Neural crest cell (in vitro differentiated cells): Measurements from ENCODE around the gene URI1. TPM values are rescaled to one million over a fixed set of nuclear protein-coding genes. Genes with fewer than 3 reads are reported as not detected.

Experiments used
- DNase-seq: peaks from one replicate; pipeline ENCODE4 v3.0.0; 2021; ENCODE audit warnings: low read depth, mixed read lengths, low spot score
- H3K27ac Mint-ChIP-seq: one replicate; pipeline ENCODE4 v1.8.0; 2021; ENCODE audit warnings: mild to moderate bottlenecking, mixed read lengths; ENCODE audit not compliant: unreplicated experiment
- H3K27me3 Mint-ChIP-seq: 2 replicates; pipeline ENCODE4 v1.8.0; 2021; ENCODE audit warnings: low read depth, mild to moderate bottlenecking, mixed read lengths
- H3K36me3 Mint-ChIP-seq: 2 replicates; pipeline ENCODE4 v1.8.0; 2021; ENCODE audit warnings: low read depth, mild to moderate bottlenecking, mixed read lengths
- H3K4me1 Mint-ChIP-seq: 2 replicates; pipeline ENCODE4 v1.8.0; 2021; ENCODE audit warnings: mixed read lengths
- H3K4me3 Mint-ChIP-seq: one replicate; pipeline ENCODE4 v1.8.0; 2021; ENCODE audit warnings: mild to moderate bottlenecking, mixed read lengths
- H3K9me3 Mint-ChIP-seq: 2 replicates; pipeline ENCODE4 v1.8.0; 2021; ENCODE audit warnings: mixed read lengths
- total RNA-seq: library from RNA; stranded (reverse); gene quantifications from 2 replicates; pipeline ENCODE4 v1.2.1, GENCODE V29; 2021
- TF ChIP-seq, protein P1 (sequence below): fragments of 200-600 bp; sonication (generic); conservative IDR thresholded peaks from 2 replicates; pipeline ENCODE4 v1.5.0; 2021; ENCODE audit warnings: antibody characterized with exemption, mild to moderate bottlenecking

Gene URI1
- total RNA-seq, 1 donor from 2014 or later, result 58.6 TPM

DNA sequence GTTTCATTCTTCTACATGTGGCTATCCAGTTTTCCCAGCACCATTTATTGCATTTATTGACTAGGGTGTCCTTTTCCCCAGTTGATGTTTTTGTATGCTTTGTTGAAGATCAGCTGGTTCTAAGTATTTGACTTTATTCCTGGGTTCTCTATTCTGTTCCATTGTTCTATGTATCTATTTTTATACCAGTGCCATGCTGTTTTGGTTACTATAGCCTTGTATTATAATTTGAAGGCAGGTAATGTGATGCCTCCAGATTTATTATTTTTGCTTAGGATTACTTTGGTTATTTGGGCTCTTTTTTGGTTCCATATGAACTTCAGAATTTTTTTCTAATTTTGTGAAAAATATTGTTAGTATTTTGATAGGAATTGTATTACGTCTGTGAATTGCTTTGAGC lies 80.6 kb downstream of the URI1 start:
- H3K27ac Mint-ChIP-seq, result no peak overlapping the region
- no peaks in the 10 kb centered on the region for H3K4me1 Mint-ChIP-seq
- DNase-seq, result no peak

DNA sequence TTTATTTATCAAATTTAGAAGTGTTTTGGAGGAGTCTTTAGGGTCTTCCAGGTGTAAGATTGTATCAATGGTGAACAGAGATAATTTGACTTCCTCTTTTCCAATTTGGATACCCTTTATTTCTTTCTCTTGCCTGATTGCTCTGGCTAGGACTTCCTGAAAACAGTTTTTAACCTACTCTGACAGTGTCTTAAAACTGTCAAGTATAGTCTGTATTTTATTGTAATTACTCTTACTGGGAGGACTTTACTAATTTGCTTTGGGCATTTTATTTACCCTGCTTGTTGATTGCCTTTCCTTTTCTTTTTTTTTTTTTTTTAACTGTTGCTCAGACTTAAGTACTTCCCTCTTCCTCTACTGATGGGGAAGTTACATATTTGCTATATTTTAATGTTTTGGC lies 81.3 kb downstream of the URI1 start:
- DNase-seq, result no peak
- no peaks in the 10 kb centered on the region for H3K27me3 Mint-ChIP-seq
- H3K9me3 Mint-ChIP-seq, result peaks cover 16% of the 10 kb centered on the region
- H3K4me3 Mint-ChIP-seq, result no peak overlapping the region
- TF ChIP-seq, protein P1, sequence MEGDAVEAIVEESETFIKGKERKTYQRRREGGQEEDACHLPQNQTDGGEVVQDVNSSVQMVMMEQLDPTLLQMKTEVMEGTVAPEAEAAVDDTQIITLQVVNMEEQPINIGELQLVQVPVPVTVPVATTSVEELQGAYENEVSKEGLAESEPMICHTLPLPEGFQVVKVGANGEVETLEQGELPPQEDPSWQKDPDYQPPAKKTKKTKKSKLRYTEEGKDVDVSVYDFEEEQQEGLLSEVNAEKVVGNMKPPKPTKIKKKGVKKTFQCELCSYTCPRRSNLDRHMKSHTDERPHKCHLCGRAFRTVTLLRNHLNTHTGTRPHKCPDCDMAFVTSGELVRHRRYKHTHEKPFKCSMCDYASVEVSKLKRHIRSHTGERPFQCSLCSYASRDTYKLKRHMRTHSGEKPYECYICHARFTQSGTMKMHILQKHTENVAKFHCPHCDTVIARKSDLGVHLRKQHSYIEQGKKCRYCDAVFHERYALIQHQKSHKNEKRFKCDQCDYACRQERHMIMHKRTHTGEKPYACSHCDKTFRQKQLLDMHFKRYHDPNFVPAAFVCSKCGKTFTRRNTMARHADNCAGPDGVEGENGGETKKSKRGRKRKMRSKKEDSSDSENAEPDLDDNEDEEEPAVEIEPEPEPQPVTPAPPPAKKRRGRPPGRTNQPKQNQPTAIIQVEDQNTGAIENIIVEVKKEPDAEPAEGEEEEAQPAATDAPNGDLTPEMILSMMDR, result no peak
- H3K36me3 Mint-ChIP-seq, result peaks cover 42% of the 10 kb centered on the region
- H3K4me1 Mint-ChIP-seq, result peaks cover 4% of the 10 kb centered on the region
- no peak overlapping the region for H3K27ac Mint-ChIP-seq

More for the DNA sequence above, 80.6 kb downstream of the URI1 start:
- TF ChIP-seq, protein P1, result no peak
- H3K9me3 Mint-ChIP-seq, result peaks cover 16% of the 10 kb centered on the region
- H3K27me3 Mint-ChIP-seq, result no peaks in the 10 kb centered on the region
- H3K36me3 Mint-ChIP-seq, result peaks cover 44% of the 10 kb centered on the region
- H3K4me3 Mint-ChIP-seq, result no peak overlapping the region

DNA sequence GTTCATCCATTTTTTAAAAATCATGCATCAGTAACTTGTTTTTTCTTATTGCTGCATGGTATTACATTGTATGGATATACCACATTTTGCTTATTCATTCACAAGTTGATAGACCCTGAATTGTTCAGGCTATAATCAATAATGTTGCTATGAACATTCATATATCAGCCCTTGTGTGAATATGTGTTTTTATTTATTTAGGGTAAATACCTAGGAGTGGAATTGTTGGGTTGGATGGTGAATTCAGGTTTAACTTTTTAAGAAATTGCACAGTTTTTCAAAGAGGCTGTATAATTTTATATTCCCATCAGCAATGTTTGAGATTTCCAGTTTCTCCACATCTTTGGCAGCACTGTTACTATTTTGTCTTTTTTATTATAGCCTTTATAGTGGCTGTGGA lies 82.1 kb downstream of the URI1 start:
- TF ChIP-seq, protein P1, result no peak
- Mint-ChIP-seq H3K27ac (no peak overlapping the region), H3K36me3 (peaks cover 44% of the 10 kb centered on the region)

DNA sequence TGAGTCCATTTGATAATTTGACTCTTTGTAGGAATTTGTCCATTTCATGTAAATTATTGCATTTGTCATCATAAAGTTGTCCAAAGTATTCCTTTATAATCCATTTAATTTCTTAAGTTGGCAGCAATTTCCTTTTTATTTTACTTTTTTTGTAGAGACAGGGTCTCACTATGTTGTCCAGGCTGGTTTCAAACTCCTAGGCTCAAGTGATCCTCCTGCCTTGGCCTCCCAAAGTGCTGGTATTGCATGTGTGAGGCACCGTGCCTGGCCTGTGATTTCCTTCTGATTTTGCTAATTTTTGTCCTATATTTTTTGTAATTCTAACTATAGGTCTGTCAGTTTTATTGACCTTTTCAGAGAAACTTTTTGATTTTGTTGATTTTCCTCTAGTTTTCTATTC lies 84.9 kb downstream of the URI1 start:
- H3K27ac Mint-ChIP-seq, result no peak overlapping the region
- H3K4me3 Mint-ChIP-seq, result no peak overlapping the region
- H3K36me3 Mint-ChIP-seq, result peaks cover 57% of the 10 kb centered on the region
- DNase-seq, result no peak
- H3K4me1 Mint-ChIP-seq, result peaks cover 23% of the 10 kb centered on the region
- H3K27me3 Mint-ChIP-seq, result no peaks in the 10 kb centered on the region
- peaks cover 24% of the 10 kb centered on the region for H3K9me3 Mint-ChIP-seq
- TF ChIP-seq, protein P1, result no peak

More for the DNA sequence above, 82.1 kb downstream of the URI1 start:
- Mint-ChIP-seq H3K27me3 (no peaks in the 10 kb centered on the region), H3K4me1 (peaks cover 8% of the 10 kb centered on the region), H3K4me3 (no peak overlapping the region), H3K9me3 (peaks cover 20% of the 10 kb centered on the region)
- no peak for DNase-seq

DNA sequence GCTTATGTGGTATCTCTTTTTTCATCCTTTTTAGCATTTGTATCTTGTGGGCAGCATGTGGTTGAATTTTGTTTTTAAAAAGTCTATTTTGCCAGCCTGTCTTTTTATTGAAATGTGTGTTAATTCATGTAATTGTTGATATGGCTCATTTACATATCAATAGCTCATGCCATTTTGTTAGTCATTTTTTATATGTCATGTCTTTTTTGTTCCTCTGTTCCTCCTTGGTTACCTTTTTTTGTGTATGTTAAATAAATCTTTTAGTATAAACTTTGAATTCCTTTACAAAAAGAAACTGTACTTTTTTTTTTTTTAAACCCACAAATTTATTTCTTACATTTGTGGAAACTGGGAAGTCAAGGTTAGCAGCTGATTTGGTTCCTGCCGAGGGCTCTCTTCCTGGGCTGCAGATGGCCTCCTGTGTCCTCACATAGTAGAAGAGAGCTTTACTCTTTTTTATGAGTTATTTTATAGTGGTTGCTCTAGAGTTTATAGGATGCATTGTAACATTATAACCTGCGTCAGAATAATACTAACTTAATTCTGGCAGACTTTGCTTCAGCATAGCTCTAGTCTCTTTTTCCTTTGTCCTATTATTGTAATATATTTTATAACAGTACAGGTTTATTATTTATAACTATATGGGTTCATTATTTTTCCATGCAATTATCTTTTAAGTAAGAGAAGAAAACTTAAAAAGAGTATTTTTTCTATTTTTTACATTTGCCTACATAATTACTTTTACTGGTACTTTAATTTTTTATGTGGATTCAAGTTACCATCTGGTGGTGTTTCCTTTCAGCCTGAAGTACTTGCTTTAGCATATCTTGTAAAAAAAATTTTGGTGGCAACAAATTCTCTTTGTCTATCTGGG lies 86.3 kb downstream of the URI1 start:
- Mint-ChIP-seq H3K9me3 (peaks cover 24% of the 10 kb centered on the region), H3K4me1 (peaks cover 23% of the 10 kb centered on the region), H3K36me3 (peaks cover 58% of the 10 kb centered on the region), H3K4me3 (no peak overlapping the region), H3K27ac (no peak overlapping the region), H3K27me3 (no peaks in the 10 kb centered on the region)
- TF ChIP-seq, protein P1, result no peak
- no peak for DNase-seq
